ENCODE results near the gene STK35. TPM values are rescaled to one million over a fixed set of nuclear protein-coding genes. Genes with fewer than 3 reads are reported as not detected.

STK35 gene
- total and polyA plus RNA-seq, 9 of the 15 experiments (the other 6 are each of a cell fraction or from before 2014, with no cell fraction given), result 1.0 to 11.0 (median 6.3) TPM

DNA sequence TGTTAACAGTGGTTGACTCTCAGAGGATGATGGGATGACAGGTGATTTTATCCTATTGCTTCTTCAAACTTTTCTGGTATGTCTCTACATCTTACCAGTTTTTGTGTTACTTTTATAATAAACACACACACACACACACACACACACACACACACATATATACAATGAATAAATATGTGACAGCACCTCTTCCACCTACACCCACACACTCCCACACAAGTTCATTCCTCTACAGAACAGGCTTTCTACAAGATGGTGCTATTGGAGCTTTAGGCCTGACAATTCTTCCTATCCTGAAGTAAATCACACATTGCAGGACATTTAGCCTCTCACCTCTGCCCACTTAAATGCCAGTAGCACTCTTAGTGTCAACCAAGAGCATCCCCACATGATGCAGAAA is 46.7 kb upstream of the STK35 start:
- CTCF ChIA-PET (ENCODE audit: low intra/inter-chr PET ratio), result no interaction called here
- no TSS peak for BruUV-seq (replicated peaks)

DNA sequence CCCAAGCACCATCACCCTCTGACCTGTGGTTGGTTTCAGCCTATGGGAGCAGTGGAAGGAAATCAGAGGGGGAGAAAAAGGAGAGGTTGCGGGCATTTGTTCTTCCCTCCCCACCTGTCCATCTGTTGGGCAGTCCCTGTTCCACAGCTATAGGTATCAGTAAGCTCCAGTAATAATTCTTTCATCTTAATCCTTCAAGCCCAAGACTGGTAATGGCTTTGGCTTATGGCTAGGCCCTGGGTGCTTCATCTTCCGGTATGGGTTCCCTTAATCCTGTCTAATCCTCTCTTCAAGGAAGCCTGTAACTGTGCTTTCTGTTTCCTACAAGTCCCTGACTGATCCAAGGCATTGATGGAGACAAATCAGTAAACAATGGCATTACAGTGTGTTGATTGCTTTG is 42.2 kb upstream of the STK35 start:
- H2AFZ ChIP-seq (ENCODE audit: low read depth, low read length), result no peak overlapping the region
- H3K36me3 ChIP-seq (ENCODE audit: control insufficient read depth, insufficient read depth, low read length), result no peaks in the 10 kb centered on the region
- 0% methylated on average over 1 of the region's 2 CpGs for WGBS (ENCODE audit: insufficient coverage, low coverage, missing lambda C conversion rate)
- no peaks in the 10 kb centered on the region for H4K20me1 ChIP-seq (replicated peaks; ENCODE audit: control insufficient read depth, insufficient read depth, low read length)
- no peak for ATAC-seq
- FAIRE-seq, result no peak
- POLR2A ChIA-PET, result no interaction called here
- BruUV-seq (replicated peaks), result no TSS peak
- H3K27ac ChIP-seq (ENCODE audit: extremely low read depth, low read depth, low read length), result no peak overlapping the region
- TF ChIP-seq ZBTB7A (IDR thresholded peaks at IDR 0.05; ENCODE audit: borderline replicate concordance, control insufficient read depth, low read depth, low read length) (no peak), HDAC2 (IDR thresholded peaks at IDR 0.05) (no peak), JUNB (CRISPR knock-in tag; conservative IDR thresholded peaks at IDR 0.05) (no peak), XRCC4 (IDR thresholded peaks at IDR 0.05; ENCODE audit: extremely low read depth, insufficient read depth, insufficient read length) (no peak), ZZZ3 (IDR thresholded peaks at IDR 0.05) (no peak), MYBL2 (IDR thresholded peaks at IDR 0.05; ENCODE audit: low read depth) (no peak), MYBL2 (CRISPR knock-in tag; IDR thresholded peaks at IDR 0.05; ENCODE audit: borderline replicate concordance) (no peak), NCOA2 (IDR thresholded peaks at IDR 0.05; ENCODE audit: partially characterized antibody in 2 of 2) (no peak)
- TF ChIP-seq, protein P1, sequence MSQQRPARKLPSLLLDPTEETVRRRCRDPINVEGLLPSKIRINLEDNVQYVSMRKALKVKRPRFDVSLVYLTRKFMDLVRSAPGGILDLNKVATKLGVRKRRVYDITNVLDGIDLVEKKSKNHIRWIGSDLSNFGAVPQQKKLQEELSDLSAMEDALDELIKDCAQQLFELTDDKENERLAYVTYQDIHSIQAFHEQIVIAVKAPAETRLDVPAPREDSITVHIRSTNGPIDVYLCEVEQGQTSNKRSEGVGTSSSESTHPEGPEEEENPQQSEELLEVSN (IDR thresholded peaks at IDR 0.05; ENCODE audit: borderline replicate concordance in 1 of 2, extremely low read depth in 1 of 2, insufficient read depth in 1 of 2, insufficient read length in 1 of 2, low read depth in 1 of 2, low read length in 1 of 2, poor library complexity in 1 of 2, severe bottlenecking in 1 of 2), result no peak
- no peak overlapping the region for H3K9ac ChIP-seq (ENCODE audit: insufficient read depth in 1 of 2, low read depth in 2 of 2, low read length in 2 of 2)
- CTCF ChIA-PET (ENCODE audit: low intra/inter-chr PET ratio), result no interaction called here
- H3K79me2 ChIP-seq (ENCODE audit: control insufficient read depth, insufficient read depth, low read length), result no peaks in the 10 kb centered on the region
- H3K9me1 ChIP-seq (ENCODE audit: control insufficient read depth, insufficient read depth, low read length), result no peaks in the 10 kb centered on the region
- DNase-seq (ENCODE audit: extremely low read depth in 1 of 4, low spot score in 3 of 4), result no peak
- 0 out of 5 replicates have a peak, but pooled peaks cover 0 to under 1% of the 10 kb centered on the region in 2 experiments for H3K27me3 ChIP-seq (ENCODE audit: control insufficient read depth in 2 of 2, insufficient read depth in 2 of 2, low read length in 2 of 2)
- no peaks in the 10 kb centered on the region for H3K9me3 ChIP-seq (replicated peaks; ENCODE audit: control insufficient read depth, insufficient read depth, low read depth, low read length)
- no peak overlapping the region for H3K4me2 ChIP-seq (ENCODE audit: insufficient read depth, low read length)
- intact Hi-C loops (cut with micrococcal nuclease) (no loop called here), in situ Hi-C loops (cut with MboI) (no loop called here)
- no peak overlapping the region for H3K4me3 ChIP-seq
- H3K4me1 ChIP-seq (replicated peaks in 1 of 2; ENCODE audit: control insufficient read depth in 2 of 2, insufficient read depth in 2 of 2, low read length in 2 of 2), result no peaks in the 10 kb centered on the region

More for the DNA sequence above, 46.7 kb upstream of the STK35 start:
- ATAC-seq, result no peak
- TF ChIP-seq TEAD2 (tag; IDR thresholded peaks at IDR 0.05) (no peak), KDM1A (IDR thresholded peaks at IDR 0.05) (no peak), ARID2 (IDR thresholded peaks at IDR 0.05) (no peak), DPF2 (IDR thresholded peaks at IDR 0.05) (no peak), CBFA2T2 (conservative IDR thresholded peaks at IDR 0.05) (no peak)
- TF ChIP-seq, protein P2, sequence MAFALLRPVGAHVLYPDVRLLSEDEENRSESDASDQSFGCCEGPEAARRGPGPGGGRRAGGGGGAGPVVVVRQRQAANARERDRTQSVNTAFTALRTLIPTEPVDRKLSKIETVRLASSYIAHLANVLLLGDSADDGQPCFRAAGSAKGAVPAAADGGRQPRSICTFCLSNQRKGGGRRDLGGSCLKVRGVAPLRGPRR (CRISPR knock-in tag; IDR thresholded peaks at IDR 0.05), result no peak
- TF ChIP-seq, protein P3, sequence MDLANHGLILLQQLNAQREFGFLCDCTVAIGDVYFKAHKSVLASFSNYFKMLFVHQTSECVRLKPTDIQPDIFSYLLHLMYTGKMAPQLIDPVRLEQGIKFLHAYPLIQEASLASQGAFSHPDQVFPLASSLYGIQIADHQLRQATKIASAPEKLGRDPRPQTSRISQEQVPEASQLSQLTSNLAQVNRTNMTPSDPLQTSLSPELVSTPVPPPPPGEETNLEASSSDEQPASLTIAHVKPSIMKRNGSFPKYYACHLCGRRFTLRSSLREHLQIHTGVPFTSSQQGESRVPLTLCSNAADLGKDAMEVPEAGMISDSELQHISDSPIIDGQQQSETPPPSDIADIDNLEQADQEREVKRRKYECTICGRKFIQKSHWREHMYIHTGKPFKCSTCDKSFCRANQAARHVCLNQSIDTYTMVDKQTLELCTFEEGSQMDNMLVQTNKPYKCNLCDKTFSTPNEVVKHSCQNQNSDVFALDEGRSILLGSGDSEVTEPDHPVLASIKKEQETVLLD (IDR thresholded peaks at IDR 0.05), result no peak
- no peak overlapping the region for H3K4me3 ChIP-seq
- H2AFZ ChIP-seq (ENCODE audit: low read depth, low read length), result no peak overlapping the region
- intact Hi-C loops (cut with micrococcal nuclease), result no loop called here
- H3K9ac ChIP-seq (ENCODE audit: insufficient read depth in 1 of 2, low read depth in 2 of 2, low read length in 2 of 2), result no peak overlapping the region
- no peak for DNase-seq (ENCODE audit: extremely low read depth in 1 of 4, low spot score in 3 of 4)
- no peak for FAIRE-seq
- no peaks in the 10 kb centered on the region for H3K9me1 ChIP-seq (ENCODE audit: control insufficient read depth, insufficient read depth, low read length)
- no peaks in the 10 kb centered on the region for H4K20me1 ChIP-seq (replicated peaks; ENCODE audit: control insufficient read depth, insufficient read depth, low read length)
- no peaks in the 10 kb centered on the region for H3K4me1 ChIP-seq (replicated peaks in 1 of 2; ENCODE audit: control insufficient read depth in 2 of 2, insufficient read depth in 2 of 2, low read length in 2 of 2)
- H3K27ac ChIP-seq (ENCODE audit: extremely low read depth, low read depth, low read length), result no peak overlapping the region
- H3K4me2 ChIP-seq (ENCODE audit: insufficient read depth, low read length), result no peak overlapping the region
- peaks cover 0 to 5% of the 10 kb centered on the region in 2 experiments; a peak in 1 of 5 replicates for H3K27me3 ChIP-seq (ENCODE audit: control insufficient read depth in 2 of 2, insufficient read depth in 2 of 2, low read length in 2 of 2)
- H3K9me3 ChIP-seq (replicated peaks; ENCODE audit: control insufficient read depth, insufficient read depth, low read depth, low read length), result no peaks in the 10 kb centered on the region
- H3K79me2 ChIP-seq (ENCODE audit: control insufficient read depth, insufficient read depth, low read length), result no peaks in the 10 kb centered on the region
- in situ Hi-C loops (cut with MboI), result no loop called here
- H3K36me3 ChIP-seq (ENCODE audit: control insufficient read depth, insufficient read depth, low read length), result no peaks in the 10 kb centered on the region
- POLR2A ChIA-PET, result no interaction called here
